Glutamatergic neuron (in vitro differentiated cells): ENCODE data around the gene SPATA13. TPM values are rescaled to one million over a fixed set of nuclear protein-coding genes. Genes with fewer than 3 reads are reported as not detected.
"Not testable (repeated sequence)": the region's sequence is repeated elsewhere in the genome, so short reads cannot be mapped to it uniquely, and the experiment has no call there.

Source experiments
- DNase-seq: peaks from one replicate; pipeline ENCODE4 v3.0.0; 2022
- H3K27ac Mint-ChIP-seq: one replicate; pipeline ENCODE4 v1.8.0; 2020; ENCODE audit warnings: mild to moderate bottlenecking, mixed read lengths, inconsistent platforms; ENCODE audit not compliant: unreplicated experiment
- H3K27me3 Mint-ChIP-seq: one replicate; pipeline ENCODE4 v1.8.0; 2020; ENCODE audit warnings: mild to moderate bottlenecking, moderate library complexity, mixed read lengths, inconsistent platforms; ENCODE audit not compliant: unreplicated experiment
- H3K36me3 Mint-ChIP-seq: one replicate; pipeline ENCODE4 v1.8.0; 2020; ENCODE audit warnings: mild to moderate bottlenecking, mixed read lengths, inconsistent platforms; ENCODE audit not compliant: unreplicated experiment
- H3K4me1 Mint-ChIP-seq: one replicate; pipeline ENCODE4 v1.8.0; 2020; ENCODE audit warnings: mild to moderate bottlenecking, low read depth, mixed read lengths, inconsistent platforms; ENCODE audit not compliant: unreplicated experiment
- H3K4me3 Mint-ChIP-seq: one replicate; pipeline ENCODE4 v1.8.0; 2020; ENCODE audit warnings: mild to moderate bottlenecking, mixed read lengths, inconsistent platforms; ENCODE audit not compliant: unreplicated experiment
- H3K9me3 Mint-ChIP-seq: one replicate; pipeline ENCODE4 v1.8.0; 2020; ENCODE audit warnings: mild to moderate bottlenecking, moderate library complexity, mixed read lengths, inconsistent platforms; ENCODE audit not compliant: unreplicated experiment
- CTCF ChIP-seq: fragments of 200-600 bp; sonication (generic); IDR thresholded peaks from one replicate; pipeline ENCODE4 v1.5.0; 2021; ENCODE audit not compliant: partially characterized antibody, unreplicated experiment
- total RNA-seq: library from RNA; stranded (reverse); fragmentation: NEBNext Ultra II Directional; extraction: Animal tissue kit (Norgen Biotek cat#: 25700); gene quantifications from one replicate; pipeline ENCODE4 v1.2.1, GENCODE V29; 2021; ENCODE audit not compliant: unreplicated experiment

Gene SPATA13
- total RNA-seq, 1 donor from 2014 or later: 7.4 TPM

- peaks cover 2% of the 10 kb centered on the region for H3K9me3 Mint-ChIP-seq
- TF ChIP-seq CTCF: no peak
- DNase-seq: peak; percentile 44
- H3K27me3 Mint-ChIP-seq: no peaks in the 10 kb centered on the region
- H3K4me1 Mint-ChIP-seq: peaks cover 4% of the 10 kb centered on the region
- no peaks in the 10 kb centered on the region for H3K36me3 Mint-ChIP-seq
- peak overlapping the region; percentile 57 for H3K27ac Mint-ChIP-seq
- H3K4me3 Mint-ChIP-seq: no peak overlapping the region
Measured at GRCh38 chr13:24119626-24120508, 40.7 kb upstream of the SPATA13 start.

DNA sequence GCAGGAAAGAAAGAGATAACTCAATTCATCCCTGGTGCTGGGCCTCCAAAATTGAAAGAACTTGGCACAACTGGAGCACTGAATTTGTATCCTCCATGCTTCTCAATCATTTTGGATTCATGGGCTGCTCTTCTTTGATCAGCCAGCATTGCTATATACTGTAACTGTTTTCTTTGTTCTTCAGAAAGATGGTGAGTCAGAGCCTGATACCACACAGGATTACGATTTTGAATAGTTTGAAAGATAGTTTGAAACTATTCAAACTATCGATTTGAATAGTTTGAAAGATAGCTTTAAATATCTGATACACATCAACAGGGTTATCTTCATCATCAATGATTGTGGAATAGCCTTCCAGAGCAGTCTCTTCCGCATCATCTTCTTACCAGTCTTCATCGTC lies 38.5 kb upstream of the SPATA13 start:
- not testable (repeated sequence) for DNase-seq, H3K27ac Mint-ChIP-seq, H3K36me3 Mint-ChIP-seq, H3K4me1 Mint-ChIP-seq, H3K4me3 Mint-ChIP-seq, H3K27me3 Mint-ChIP-seq, H3K9me3 Mint-ChIP-seq

- Mint-ChIP-seq H3K4me3 (no peak overlapping the region), H3K4me1 (peaks cover 4% of the 10 kb centered on the region), H3K27me3 (peaks cover 3% of the 10 kb centered on the region), H3K36me3 (no peaks in the 10 kb centered on the region), H3K9me3 (peaks cover 2% of the 10 kb centered on the region), H3K27ac (no peak overlapping the region)
- no peak for TF ChIP-seq CTCF
- no peak for DNase-seq
Measured at GRCh38 chr13:24122569-24122968, 38.0 kb upstream of the SPATA13 start.

- Mint-ChIP-seq H3K27ac (no peak overlapping the region), H3K36me3 (no peaks in the 10 kb centered on the region), H3K9me3 (peaks cover 2% of the 10 kb centered on the region), H3K4me3 (no peak overlapping the region), H3K4me1 (peaks cover 4% of the 10 kb centered on the region), H3K27me3 (peaks cover 3% of the 10 kb centered on the region)
- no peak for TF ChIP-seq CTCF
- no peak for DNase-seq
Measured at GRCh38 chr13:24123761-24124160, 36.8 kb upstream of the SPATA13 start.

DNA sequence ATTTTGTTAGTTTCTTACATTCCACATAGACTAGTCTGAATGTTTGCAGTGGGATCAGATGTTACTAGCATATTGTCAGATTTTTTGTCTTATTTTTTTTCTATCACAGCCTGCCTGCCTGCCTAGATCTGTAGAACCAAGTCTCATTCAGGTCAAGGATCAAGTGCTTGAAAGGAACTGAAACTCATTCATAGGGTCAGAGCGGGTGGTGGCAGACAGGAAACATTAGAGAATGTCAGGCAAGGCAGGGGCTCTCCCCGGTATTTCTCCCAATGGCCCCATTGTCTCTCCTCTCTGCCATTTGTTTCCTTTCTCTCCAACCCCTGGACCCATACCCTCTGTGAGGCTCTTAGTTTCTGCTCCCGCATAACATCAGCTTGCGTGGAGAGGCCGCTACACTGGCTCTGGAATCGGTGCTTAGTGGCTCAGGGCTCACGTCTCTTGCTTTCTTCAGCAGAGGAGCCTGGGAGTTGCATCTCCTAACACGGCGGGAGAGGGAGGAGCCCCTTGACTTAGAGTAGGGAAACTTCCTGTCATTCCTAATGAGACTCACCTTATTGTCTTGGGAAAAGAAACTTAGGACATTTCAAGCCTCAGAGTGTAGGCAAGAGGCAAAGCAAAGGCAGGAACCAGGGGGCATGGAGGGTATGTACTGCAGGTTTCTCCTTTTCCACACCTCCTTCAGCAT lies 35.6 kb upstream of the SPATA13 start:
- H3K9me3 Mint-ChIP-seq: peaks cover 1% of the 10 kb centered on the region
- H3K27me3 Mint-ChIP-seq: peaks cover 3% of the 10 kb centered on the region
- no peak overlapping the region for H3K4me3 Mint-ChIP-seq
- TF ChIP-seq CTCF: no peak
- H3K4me1 Mint-ChIP-seq: peaks cover 4% of the 10 kb centered on the region
- no peaks in the 10 kb centered on the region for H3K36me3 Mint-ChIP-seq
- H3K27ac Mint-ChIP-seq: no peak overlapping the region
- no peak for DNase-seq
